GM12801 (cell line): ENCODE data around the gene BUB3.

Experiments
- CTCF ChIP-seq: IDR thresholded peaks from one replicate; pipeline ENCODE4 v1.5.1; 2011; ENCODE audit warnings: control low read depth; ENCODE audit not compliant: insufficient read length; ENCODE audit errors: extremely low read depth

Gene BUB3

GRCh38 chr10:123150986-123151736, 3.0 kb upstream of the BUB3 start:
- no peak for TF ChIP-seq CTCF

- no peak for TF ChIP-seq CTCF
Measured at GRCh38 chr10:123151737-123152135, 2.5 kb upstream of the BUB3 start.

- TF ChIP-seq CTCF, result no peak
Measured at GRCh38 chr10:123153486-123154091, 613 bp upstream of the BUB3 start.

GRCh38 chr10:123154711-123155505, 706 bp downstream of the BUB3 start:
- TF ChIP-seq CTCF, result no peak

GRCh38 chr10:123156078-123156477, 1.9 kb downstream of the BUB3 start:
- TF ChIP-seq CTCF, result no peak

- TF ChIP-seq CTCF, result no peak
Measured at GRCh38 chr10:123157210-123157609, 3.0 kb downstream of the BUB3 start.

- no peak for TF ChIP-seq CTCF
Measured at GRCh38 chr10:123158682-123159081, 4.5 kb downstream of the BUB3 start.
